Spleen (tissue), 11 donors: Measurements from ENCODE around the gene PDE4B. TPM values are rescaled to one million over a fixed set of nuclear protein-coding genes. Genes with fewer than 3 reads are reported as not detected.

Source experiments
- DNase-seq: peaks from one replicate; pipeline ENCODE4 v3.0.0-alpha.2; 2020
- H3K27ac ChIP-seq, 8 donors: fragments of 200-600 bp; sonication (generic) in 7 of 8; 1 replicate in 4 of 8; 2 replicates in 4 of 8; pipeline versions ENCODE4 v1.5.0 to v1.8.0; 2016 to 2021; ENCODE audit warnings: inconsistent platforms in 4 of 8, mild to moderate bottlenecking in 4 of 8, moderate library complexity in 1 of 8
- H3K27me3 ChIP-seq, 7 donors: fragments of 200-600 bp; sonication (generic) in 6 of 7; replicated peaks in 1 of 7; 1 replicate in 4 of 7; 2 replicates in 3 of 7; pipeline versions ENCODE4 v1.5.0 to v1.8.0; 2016 to 2021; ENCODE audit warnings: inconsistent platforms in 3 of 7, mild to moderate bottlenecking in 1 of 7
- H3K36me3 ChIP-seq, 6 donors: fragments of 200-600 bp; sonication (generic) in 5 of 6; 1 replicate in 4 of 6; 2 replicates in 2 of 6; pipeline versions ENCODE4 v1.5.0 to v1.8.0; 2016 to 2021; ENCODE audit warnings: inconsistent platforms in 2 of 6
- H3K4me1 ChIP-seq, 6 donors: fragments of 200-600 bp; sonication (generic) in 5 of 6; 1 replicate in 3 of 6; 2 replicates in 3 of 6; pipeline versions ENCODE4 v1.5.0 to v1.8.0; 2016 to 2021; ENCODE audit warnings: inconsistent platforms in 3 of 6
- H3K4me3 ChIP-seq, 8 donors: fragments of 200-600 bp; sonication (generic) in 7 of 8; 1 replicate in 4 of 8; 2 replicates in 4 of 8; pipeline versions ENCODE4 v1.5.0 to v1.8.0; 2016 to 2021; ENCODE audit warnings: inconsistent platforms in 4 of 8, mild to moderate bottlenecking in 4 of 8, moderate library complexity in 2 of 8
- H3K9me3 ChIP-seq, 8 donors: fragments of 200-600 bp; sonication (generic) in 7 of 8; 1 replicate in 4 of 8; 2 replicates in 4 of 8; pipeline versions ENCODE4 v1.5.0 to v1.8.0; 2016 to 2021; ENCODE audit warnings: inconsistent platforms in 4 of 8
- POLR2A ChIP-seq, 3 donors: fragments of 450-650 bp; IDR thresholded peaks; one replicate each; pipeline ENCODE4 v1.5.1; 2017; ENCODE audit warnings: antibody characterized with exemption in 3 of 3, mild to moderate bottlenecking in 1 of 3
- POLR2AphosphoS5 ChIP-seq, 3 donors: sonication (generic); formaldehyde crosslinking; IDR thresholded peaks; one replicate each; pipeline ENCODE4 v1.5.1; 2017; ENCODE audit warnings: antibody characterized with exemption in 3 of 3
- WGBS, 5 donors: extraction: QIAGEN DNeasy Blood & Tissue Kit in 3 of 5; methylation state at CpG; one replicate each; pipeline versions ENCODE4 v1.1.5 to v1.1.7; 2013 to 2018; 5-methylcytosine and 5-hydroxymethylcytosine counted together
- intact Hi-C: fragments of 100-400 bp; cut with DNase I; formaldehyde crosslinking; loops from one replicate; pipeline ENCODE4 v1.15.0; 2023; ENCODE audit warnings: low total_unique reads
- polyA plus RNA-seq, 3 donors: library from polyadenylated mRNA; stranded (reverse); fragments of 200-250 nt; gene quantifications; one replicate each; pipeline ENCODE4 v1.2.1, GENCODE V29; 2013
- total RNA-seq, 7 donors: library from RNA; depleted of rRNA in 3 of 7; stranded (reverse); fragments of >200 nt in 3 of 7; fragmentation: NEBNext Ultra II Directional in 4 of 7; extraction: Animal tissue kit (Norgen Biotek cat#: 25700) in 4 of 7; gene quantifications; one replicate each; pipeline versions ENCODE4 v1.1.0 to v1.2.1, GENCODE V29; 2016 to 2021
- TF ChIP-seq, protein P1 (sequence below), 11 experiments: fragments of 200-600 bp in 7 of 11; fragments of 450-650 bp in 4 of 11; sonication (generic) in 4 of 11; IDR thresholded peaks in 8 of 11; conservative IDR thresholded peaks in 3 of 11; 1 replicate in 7 of 11; 2 replicates in 4 of 11; pipeline versions ENCODE4 v1.4.0 to v1.8.0; 2016 to 2021; ENCODE audit warnings: antibody characterized with exemption in 11 of 11, inconsistent platforms in 4 of 11, mild to moderate bottlenecking in 1 of 11
- donor health status: healthy with polysubstance abuse.
- donor health status: DM: no; HTN: no; CAD: no; lungs with moderate emphysema.
- donor health status: DM: no; HTN: no; CAD: no.
- donor health status: Bipolar disorder and iron deficiency.
- donor health status: healthy.
- donor health status: DM: no; HTN: no; CAD: no.
- donor health status: DM: yes; HTN: yes; CAD: no.

Gene PDE4B
- total and polyA plus RNA-seq, 10 donors = 12.6 to 88.2 (median 51.9) TPM

- TF ChIP-seq POLR2AphosphoS5 (IDR thresholded peaks at IDR 0.05) (no peak), POLR2A (IDR thresholded peaks at IDR 0.05) (no peak)
- TF ChIP-seq, protein P1, sequence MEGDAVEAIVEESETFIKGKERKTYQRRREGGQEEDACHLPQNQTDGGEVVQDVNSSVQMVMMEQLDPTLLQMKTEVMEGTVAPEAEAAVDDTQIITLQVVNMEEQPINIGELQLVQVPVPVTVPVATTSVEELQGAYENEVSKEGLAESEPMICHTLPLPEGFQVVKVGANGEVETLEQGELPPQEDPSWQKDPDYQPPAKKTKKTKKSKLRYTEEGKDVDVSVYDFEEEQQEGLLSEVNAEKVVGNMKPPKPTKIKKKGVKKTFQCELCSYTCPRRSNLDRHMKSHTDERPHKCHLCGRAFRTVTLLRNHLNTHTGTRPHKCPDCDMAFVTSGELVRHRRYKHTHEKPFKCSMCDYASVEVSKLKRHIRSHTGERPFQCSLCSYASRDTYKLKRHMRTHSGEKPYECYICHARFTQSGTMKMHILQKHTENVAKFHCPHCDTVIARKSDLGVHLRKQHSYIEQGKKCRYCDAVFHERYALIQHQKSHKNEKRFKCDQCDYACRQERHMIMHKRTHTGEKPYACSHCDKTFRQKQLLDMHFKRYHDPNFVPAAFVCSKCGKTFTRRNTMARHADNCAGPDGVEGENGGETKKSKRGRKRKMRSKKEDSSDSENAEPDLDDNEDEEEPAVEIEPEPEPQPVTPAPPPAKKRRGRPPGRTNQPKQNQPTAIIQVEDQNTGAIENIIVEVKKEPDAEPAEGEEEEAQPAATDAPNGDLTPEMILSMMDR (IDR thresholded peaks at IDR 0.05 in 8 of 11, conservative IDR thresholded peaks at IDR 0.05 in 3 of 11) = no peak
- intact Hi-C loops = loop anchor here (10.0 kb wide), 1 partner anchor 474 kb away; no protein-coding TSS in a partner anchor
- H3K36me3 ChIP-seq = no peaks in the 10 kb centered on the region
- H3K4me1 ChIP-seq = peaks cover 0 to 58% (median 18%) of the 10 kb centered on the region in 6 donors
- H3K27me3 ChIP-seq = no peaks in the 10 kb centered on the region
- 33 to 76% (median 47%) methylated on average over 2 of the region's 2 CpGs for WGBS, 5 donors
- no peaks in the 10 kb centered on the region for H3K9me3 ChIP-seq
- H3K27ac ChIP-seq = peak overlapping the region in 3 of 8 donors; percentile 29 to 45 (median 39)
- no peak for DNase-seq
- no peak overlapping the region for H3K4me3 ChIP-seq
Observed at GRCh38 chr1:66250478-66250877, 457.8 kb downstream of the PDE4B start.

DNA sequence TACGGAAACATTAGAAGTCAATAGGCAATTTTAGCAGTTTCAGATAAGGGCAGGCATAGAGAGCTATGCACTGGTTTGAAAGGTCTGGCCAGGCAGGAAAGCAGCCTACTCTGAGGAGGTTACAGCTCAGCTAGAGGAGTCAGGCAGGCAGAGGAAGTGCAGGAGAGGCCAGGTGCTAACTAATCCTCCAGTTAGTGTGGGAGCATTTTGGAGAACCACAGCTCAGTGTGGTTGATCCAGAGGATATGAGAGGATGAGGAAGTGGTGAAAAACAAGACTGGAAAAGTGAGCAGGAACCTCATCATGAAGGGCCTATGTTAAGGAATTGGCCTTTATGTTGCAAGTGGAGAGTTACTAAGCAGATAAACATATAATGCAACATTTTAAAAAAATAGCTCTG is 458.9 kb downstream of the PDE4B start:
- Histone ChIP-seq H3K9me3 (no peaks in the 10 kb centered on the region), H3K4me1 (peaks cover 0 to 57% (median 18%) of the 10 kb centered on the region in 6 donors), H3K27ac (peak overlapping the region in 3 of 8 donors; percentile 24 to 45 (median 39)), H3K36me3 (no peaks in the 10 kb centered on the region), H3K4me3 (no peak overlapping the region), H3K27me3 (no peaks in the 10 kb centered on the region)
- intact Hi-C loops = loop anchor here (10.0 kb wide), 1 partner anchor 473 kb away; no protein-coding TSS in a partner anchor
- DNase-seq = no peak
- TF ChIP-seq POLR2AphosphoS5 (IDR thresholded peaks at IDR 0.05) (peak in 1 of 3 donors; percentile 19), POLR2A (IDR thresholded peaks at IDR 0.05) (no peak)
- TF ChIP-seq, protein P1 (IDR thresholded peaks at IDR 0.05 in 8 of 11, conservative IDR thresholded peaks at IDR 0.05 in 3 of 11) = peak in 1 of 11 experiments; percentile 17
- WGBS, 5 donors = 64 to 90% (median 78%) methylated on average over 1 of the region's 1 CpG

GRCh38 chr1:66253330-66253921 is 460.7 kb downstream of the PDE4B start:
- no peak for DNase-seq
- H3K9me3 ChIP-seq = no peaks in the 10 kb centered on the region
- peaks cover 0 to 52% (median 16%) of the 10 kb centered on the region in 6 donors for H3K4me1 ChIP-seq
- H3K36me3 ChIP-seq = no peaks in the 10 kb centered on the region
- TF ChIP-seq, protein P1 (IDR thresholded peaks at IDR 0.05 in 8 of 11, conservative IDR thresholded peaks at IDR 0.05 in 3 of 11) = peak; percentile 23 to 81 (median 65)
- TF ChIP-seq POLR2A (IDR thresholded peaks at IDR 0.05) = no peak
- no peaks in the 10 kb centered on the region for H3K27me3 ChIP-seq
- H3K27ac ChIP-seq = no peak overlapping the region
- 3 to 7% (median 5%) methylated on average over 1 of the region's 1 CpG for WGBS, 5 donors
- intact Hi-C loops = loop anchor here (2.0 to 10.0 kb wide), 2 partner anchors 195 to 471 kb away; no protein-coding TSS in a partner anchor
- no peak overlapping the region for H3K4me3 ChIP-seq

- intact Hi-C loops = loop anchor here (10.0 kb wide), 1 partner anchor 470 kb away; no protein-coding TSS in a partner anchor
- TF ChIP-seq POLR2A (IDR thresholded peaks at IDR 0.05) = no peak
- no peak for TF ChIP-seq POLR2AphosphoS5 (IDR thresholded peaks at IDR 0.05)
- TF ChIP-seq, protein P1 (IDR thresholded peaks at IDR 0.05 in 8 of 11, conservative IDR thresholded peaks at IDR 0.05 in 3 of 11) = no peak
- Histone ChIP-seq H3K27ac (no peak overlapping the region), H3K9me3 (no peaks in the 10 kb centered on the region), H3K4me3 (no peak overlapping the region), H3K36me3 (no peaks in the 10 kb centered on the region), H3K27me3 (no peaks in the 10 kb centered on the region), H3K4me1 (peaks cover 0 to 52% (median 16%) of the 10 kb centered on the region in 6 donors)
- no peak for DNase-seq
- 95 to 100% (median 96%) methylated on average over 1 of the region's 1 CpG for WGBS, 5 donors
Observed at GRCh38 chr1:66254785-66255184, 462.1 kb downstream of the PDE4B start.
